A673 (cell line): Measurements from ENCODE around the gene COMTD1. TPM values are rescaled to one million over a fixed set of nuclear protein-coding genes. Genes with fewer than 3 reads are reported as not detected.
"Not testable (repeated sequence)": the region's sequence is repeated elsewhere in the genome, so short reads cannot be mapped to it uniquely, and the experiment has no call there.

Source experiments
- BruUV-seq: library from RNA; stranded (reverse); fragments of 400-500 nt; replicated peaks from 2 replicates; lab custom pipeline; 2021; lab: Mats Ljungman, UMichigan
- CTCF ChIA-PET: fragments of 300-600 bp; sonication (Branson Sonifier 250); formaldehyde crosslinking; loops from one replicate; lab custom pipeline; 2022; ENCODE audit warnings: antibody characterized with exemption; lab: Charles Lee
- POLR2A ChIA-PET: fragments of 300-600 bp; sonication (Branson Sonifier 250); formaldehyde crosslinking; loops from one replicate; lab custom pipeline; 2022; ENCODE audit warnings: antibody characterized with exemption; ENCODE audit not compliant: low non-redundant PET; lab: Charles Lee
- DNase-seq: peaks from one replicate; pipeline ENCODE4 v3.0.0-alpha.2; 2015; ENCODE audit warnings: low spot score
- H3K27ac ChIP-seq: fragments of 200-600 bp; sonication (generic); 2 replicates; pipeline ENCODE4 v1.5.1; 2016; ENCODE audit warnings: mixed run types, low read depth, mild to moderate bottlenecking, mixed read lengths, antibody characterized with exemption, low read length; ENCODE audit not compliant: poor library complexity, severe bottlenecking
- H3K27me3 ChIP-seq: fragments of 200-600 bp; sonication (generic); replicated peaks from 2 replicates; pipeline ENCODE4 v1.6.1; 2017; ENCODE audit warnings: mixed run types, low read depth, mild to moderate bottlenecking, mixed read lengths, antibody characterized with exemption, low read length; ENCODE audit not compliant: insufficient read depth, poor library complexity
- H3K36me3 ChIP-seq: fragments of 200-600 bp; sonication (generic); 2 replicates; pipeline ENCODE4 v1.6.1; 2016; ENCODE audit warnings: mixed run types, mild to moderate bottlenecking, mixed read lengths, antibody characterized with exemption, low read length; ENCODE audit not compliant: insufficient read depth, poor library complexity, severe bottlenecking
- H3K4me1 ChIP-seq: fragments of 200-600 bp; sonication (generic); 2 replicates; pipeline ENCODE4 v1.6.1; 2017; ENCODE audit warnings: mixed run types, mild to moderate bottlenecking, mixed read lengths, antibody characterized with exemption, low read length; ENCODE audit not compliant: insufficient read depth, poor library complexity, severe bottlenecking
- H3K4me3 ChIP-seq: fragments of 200-600 bp; sonication (generic); 2 replicates; pipeline ENCODE4 v1.5.1; 2016; ENCODE audit warnings: low read depth, mixed run types, mild to moderate bottlenecking, mixed read lengths, low read length; ENCODE audit not compliant: poor library complexity, severe bottlenecking
- H3K9me3 ChIP-seq: fragments of 200-600 bp; sonication (generic); 2 replicates; pipeline ENCODE4 v1.6.1; 2016; ENCODE audit warnings: mixed run types, low read depth, mild to moderate bottlenecking, mixed read lengths, antibody characterized with exemption, low read length; ENCODE audit not compliant: poor library complexity, severe bottlenecking
- CTCF ChIP-seq: fragments of 300-800, 200-600 bp; sonication (generic); conservative IDR thresholded peaks from 2 replicates; pipeline ENCODE4 v1.5.1; 2017; ENCODE audit warnings: low read depth, mild to moderate bottlenecking, antibody characterized with exemption, low read length, moderate library complexity, mixed read lengths
- EZH2 ChIP-seq: fragments of 200-600 bp; sonication (generic); IDR thresholded peaks from 2 replicates; pipeline ENCODE4 v1.6.1; 2017; ENCODE audit warnings: borderline replicate concordance, low read depth, mild to moderate bottlenecking, mixed read lengths, antibody characterized with exemption, low read length; ENCODE audit not compliant: poor library complexity, severe bottlenecking
- intact Hi-C: fragments of 100-400 bp; cut with micrococcal nuclease; formaldehyde crosslinking; loops from one replicate; pipeline ENCODE4 v1.10.0; 2022; ENCODE audit not compliant: unreplicated experiment
- total RNA-seq: library from RNA; stranded (reverse); gene quantifications from 2 replicates; pipeline ENCODE4 v1.2.3, GENCODE V29; 2021

Gene COMTD1
- total RNA-seq, 1 experiment from 2014 or later = 3.4 TPM

- ChIA-PET POLR2A (no interaction called here), CTCF (no interaction called here)
- no peak overlapping the region for H3K27ac ChIP-seq
- no peaks in the 10 kb centered on the region for H3K9me3 ChIP-seq
- no peaks in the 10 kb centered on the region for H3K4me1 ChIP-seq
- no peak for DNase-seq
- intact Hi-C loops = no loop called here
- no peaks in the 10 kb centered on the region for H3K27me3 ChIP-seq
- no TSS peak for BruUV-seq
- H3K4me3 ChIP-seq = no peak overlapping the region
- TF ChIP-seq CTCF (no peak), EZH2 (no peak)
- no peaks in the 10 kb centered on the region for H3K36me3 ChIP-seq
Measured at GRCh38 chr10:75191821-75192568, 43.8 kb downstream of the COMTD1 start.

- Histone ChIP-seq H3K27me3 (no peaks in the 10 kb centered on the region), H3K4me1 (no peaks in the 10 kb centered on the region), H3K27ac (no peak overlapping the region), H3K36me3 (no peaks in the 10 kb centered on the region), H3K9me3 (no peaks in the 10 kb centered on the region), H3K4me3 (no peak overlapping the region)
- POLR2A ChIA-PET = no interaction called here
- BruUV-seq = no TSS peak
- CTCF ChIA-PET = no interaction called here
- intact Hi-C loops = no loop called here
- DNase-seq = no peak
- TF ChIP-seq CTCF = no peak
- TF ChIP-seq EZH2 = no peak
Measured at GRCh38 chr10:75189266-75190096, 46.3 kb downstream of the COMTD1 start.

- BruUV-seq, H3K36me3 ChIP-seq, POLR2A ChIA-PET, H3K4me1 ChIP-seq, DNase-seq, H3K4me3 ChIP-seq, H3K27ac ChIP-seq, H3K27me3 ChIP-seq, H3K9me3 ChIP-seq: not testable (repeated sequence)
- CTCF ChIA-PET = interaction anchor here (0.6 to 1.5 kb wide), 5 partner anchors 22 to 60 kb away, joined by 3 to 10 read pairs (median 6); partner anchors contain the start of gene COMTD1
- intact Hi-C loops = loop anchor here (1.0 kb wide), 1 partner anchor 48 kb away; no protein-coding TSS in a partner anchor
Measured at GRCh38 chr10:75188522-75188921, 47.2 kb downstream of the COMTD1 start.
